Anterior cingulate cortex (tissue), 58 donors: ENCODE results near the gene ADAMTS9.
A peak's percentile ranks its signal among the peaks of the same experiment; 100 is the strongest.

Experiments used
- DNase-seq, 58 donors: peaks; one replicate each; lab custom pipeline; 2025; lab: John Stamatoyannopoulos, UW

ADAMTS9 gene

DNA sequence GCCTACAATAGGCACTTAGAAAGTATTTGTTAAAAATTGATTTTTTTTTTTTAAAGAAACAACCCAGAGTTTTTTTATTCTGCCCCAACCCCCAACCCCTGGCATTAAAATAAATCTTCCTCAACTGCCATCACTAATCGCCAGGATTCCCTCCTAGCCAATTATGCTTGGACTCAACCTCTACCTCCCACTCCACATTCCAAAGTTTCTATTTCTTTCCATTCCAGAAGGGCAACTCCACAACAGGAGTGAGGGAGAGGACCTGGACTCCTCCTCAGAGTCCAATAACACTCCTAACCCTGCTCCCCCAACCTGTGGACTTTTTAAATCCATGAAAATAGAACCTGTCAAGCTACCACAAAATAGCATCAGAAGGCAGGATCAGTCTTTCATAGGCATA lies 99.4 kb downstream of the ADAMTS9 start:
- DNase-seq, result no peak

DNA sequence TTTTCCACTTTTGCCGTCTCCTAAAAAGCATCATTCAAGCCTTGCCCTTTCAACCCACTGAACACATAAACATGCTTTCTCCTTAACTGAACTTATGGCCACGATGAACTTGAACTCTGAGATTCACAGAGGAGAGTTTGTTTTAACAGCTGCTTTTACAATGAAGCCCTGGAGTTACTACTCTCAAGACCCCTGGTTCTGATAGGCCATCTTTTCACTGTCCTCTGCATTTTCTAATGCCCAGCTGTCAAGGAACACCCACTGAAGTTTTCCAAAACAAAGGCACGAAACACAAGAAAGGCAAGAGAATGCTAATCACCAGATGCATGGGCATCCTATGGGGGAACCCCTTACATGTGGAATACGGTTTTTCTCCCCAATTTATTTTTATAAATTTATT lies 100.8 kb downstream of the ADAMTS9 start:
- no peak for DNase-seq

DNA sequence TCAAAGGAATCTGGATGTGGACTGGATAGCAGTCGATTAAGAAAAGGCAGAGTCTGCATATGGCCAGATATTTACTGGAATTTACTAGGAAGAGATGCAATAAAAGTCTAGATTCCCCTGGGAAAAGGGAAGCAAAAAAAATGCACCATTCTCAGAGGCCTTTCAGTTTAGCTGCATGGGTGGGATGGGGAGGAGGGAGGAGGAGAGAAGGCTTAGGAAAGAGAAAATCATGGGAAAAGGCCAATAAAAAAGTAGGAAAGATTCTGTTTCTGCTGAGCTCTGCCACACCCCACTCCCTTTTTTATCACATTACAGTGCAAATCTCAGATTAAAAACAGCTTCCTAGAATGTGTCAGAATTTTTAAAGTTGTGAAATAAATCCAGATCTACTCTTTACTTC lies 103.6 kb downstream of the ADAMTS9 start:
- DNase-seq, result peak in 1 of 58 donors; percentile 2

DNA sequence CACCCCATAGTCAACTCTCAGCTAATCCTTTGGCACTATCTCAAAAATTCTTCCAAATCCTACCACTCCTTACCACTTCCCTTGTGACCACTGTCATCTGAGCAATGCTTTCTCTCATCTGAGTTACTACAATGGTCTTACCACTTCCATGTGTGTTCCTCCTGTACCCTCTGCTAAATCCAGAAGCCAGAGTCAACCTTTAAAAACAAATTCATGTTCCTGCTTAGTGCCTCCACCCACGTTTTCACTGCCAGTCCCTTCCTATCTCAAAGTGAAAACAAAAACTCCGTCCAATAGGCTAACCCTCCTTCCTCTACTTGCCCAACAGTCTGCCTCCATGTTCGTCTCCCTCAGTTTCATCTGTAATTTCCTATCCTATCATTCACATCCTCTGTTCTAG lies 109.0 kb downstream of the ADAMTS9 start:
- no peak for DNase-seq

DNA sequence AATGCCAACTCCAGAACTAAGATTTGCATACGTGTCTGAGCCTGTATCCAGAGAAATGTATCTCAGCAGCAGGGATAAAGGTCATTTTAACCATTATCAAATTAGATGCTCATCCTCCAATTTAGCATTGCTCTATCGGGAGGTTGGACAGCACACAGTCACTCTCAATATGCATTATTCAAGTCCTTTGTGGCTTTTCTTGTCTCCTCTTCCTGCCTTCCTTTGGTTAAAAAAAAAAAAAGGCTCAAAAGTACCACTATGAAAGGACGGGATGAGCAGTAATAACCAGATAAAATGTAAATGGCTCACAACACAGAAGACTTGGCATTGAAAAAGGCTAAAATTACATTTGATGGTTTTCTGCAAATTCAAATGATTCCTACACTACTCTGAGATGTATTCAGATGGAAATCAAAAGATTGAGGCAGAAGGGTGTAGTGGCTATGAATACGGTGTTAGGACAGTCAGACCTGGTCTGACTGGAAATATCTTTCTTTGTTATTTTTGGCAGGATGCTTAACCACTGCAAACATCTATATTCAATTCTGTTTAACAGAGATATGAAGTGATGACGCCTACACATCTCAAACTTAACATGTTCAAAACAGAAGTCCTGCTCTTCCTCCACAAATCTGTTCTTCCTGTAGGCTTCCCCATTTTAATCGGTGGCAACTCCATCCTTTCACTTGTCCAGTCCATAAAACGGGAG lies 109.6 kb downstream of the ADAMTS9 start:
- DNase-seq, result no peak

DNA sequence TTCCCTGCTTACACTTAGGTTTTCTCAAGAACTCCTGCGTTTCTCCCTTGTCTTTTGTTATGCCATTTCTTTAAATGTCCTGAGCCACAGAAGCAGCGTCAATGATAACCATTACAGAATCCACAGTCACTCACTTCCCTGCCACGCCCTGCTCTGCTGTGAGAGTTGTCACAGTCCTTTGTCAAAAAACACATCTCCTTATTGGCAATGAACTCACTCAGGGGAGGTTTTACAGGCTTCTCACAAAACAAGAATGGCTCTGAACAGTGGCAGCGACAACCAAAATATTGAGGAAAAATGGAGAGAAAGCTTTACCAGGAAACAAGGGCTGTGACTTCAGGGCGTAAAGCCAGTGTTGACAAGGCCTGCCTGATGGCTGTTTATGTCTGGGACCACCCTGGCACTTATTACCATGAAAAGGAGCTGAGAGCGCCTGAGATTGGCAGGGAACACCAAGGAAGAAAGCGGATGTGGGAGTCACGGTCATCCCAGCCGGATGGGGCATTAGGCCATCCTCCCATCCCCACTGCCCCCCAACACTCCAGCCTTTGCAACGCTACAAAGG lies 111.5 kb downstream of the ADAMTS9 start:
- DNase-seq, result no peak

DNA sequence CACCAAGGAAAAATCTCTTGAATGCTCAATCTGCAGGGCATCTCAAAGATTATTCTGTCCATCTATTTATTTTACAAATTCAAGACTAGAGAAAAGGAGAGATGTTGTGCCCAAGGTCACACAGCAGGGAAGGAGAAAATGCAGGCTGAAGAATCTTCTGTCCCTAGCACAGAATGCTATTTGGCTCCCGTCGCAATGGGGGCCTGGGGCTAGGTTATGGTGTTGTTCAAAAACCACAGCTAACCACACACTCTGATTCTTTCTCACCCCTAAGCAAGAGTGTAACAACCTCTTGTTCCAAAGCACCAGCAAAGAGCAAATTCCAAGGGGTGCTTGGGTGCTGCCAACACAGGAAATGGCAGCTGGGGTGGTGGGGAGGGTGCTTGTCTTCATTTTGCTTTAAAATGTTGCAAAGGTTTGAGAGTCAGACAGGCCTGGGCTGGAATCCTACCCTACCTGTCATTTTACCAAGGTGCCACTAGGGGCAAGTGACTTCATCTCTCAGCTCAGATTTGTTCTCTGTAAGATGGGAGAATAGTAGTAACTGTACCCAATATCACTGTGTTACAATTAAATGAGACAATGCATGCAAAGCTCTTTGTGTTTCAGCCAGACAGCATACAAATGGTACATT lies 112.5 kb downstream of the ADAMTS9 start:
- DNase-seq, result no peak

DNA sequence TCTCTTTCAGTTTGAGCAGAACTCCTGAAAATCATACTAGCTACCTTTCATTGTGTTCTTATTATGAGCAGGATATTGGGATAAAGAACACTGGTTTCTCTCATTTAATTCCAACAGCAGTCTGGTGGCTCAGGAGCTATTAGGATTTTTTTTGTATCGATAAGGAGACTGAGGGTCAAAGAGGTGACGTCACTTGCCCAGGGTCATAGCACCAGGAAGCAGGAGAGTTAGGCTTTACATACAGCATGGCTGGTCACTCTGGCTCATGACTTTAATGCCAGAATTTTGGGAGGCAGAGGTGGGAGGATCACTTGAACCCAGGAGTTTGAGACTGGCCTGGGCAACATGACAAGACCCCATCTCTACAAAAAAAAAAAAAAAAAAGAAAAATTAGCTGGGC lies 113.6 kb downstream of the ADAMTS9 start:
- DNase-seq, result no peak

DNA sequence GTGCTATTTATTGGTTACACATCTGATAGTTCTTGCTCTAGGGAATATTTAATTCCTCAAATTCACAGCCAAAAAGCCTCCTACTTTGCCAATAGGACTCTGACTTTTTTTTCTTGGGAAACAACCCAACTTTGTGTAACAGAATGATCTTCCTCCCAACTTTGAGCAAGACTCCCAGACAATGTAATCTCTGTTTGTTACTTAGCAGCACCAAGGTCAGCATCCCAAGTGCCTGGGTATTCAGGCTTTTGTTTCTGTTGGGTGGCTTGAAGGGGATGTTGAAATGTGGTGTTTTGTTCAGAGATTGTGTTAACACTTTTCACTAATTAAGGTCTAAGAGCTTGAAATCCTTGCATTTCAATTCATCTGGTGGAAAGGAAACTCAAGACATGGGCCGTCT lies 115.8 kb downstream of the ADAMTS9 start:
- peak in 2 of 58 donors; percentile 9 to 11 for DNase-seq

DNA sequence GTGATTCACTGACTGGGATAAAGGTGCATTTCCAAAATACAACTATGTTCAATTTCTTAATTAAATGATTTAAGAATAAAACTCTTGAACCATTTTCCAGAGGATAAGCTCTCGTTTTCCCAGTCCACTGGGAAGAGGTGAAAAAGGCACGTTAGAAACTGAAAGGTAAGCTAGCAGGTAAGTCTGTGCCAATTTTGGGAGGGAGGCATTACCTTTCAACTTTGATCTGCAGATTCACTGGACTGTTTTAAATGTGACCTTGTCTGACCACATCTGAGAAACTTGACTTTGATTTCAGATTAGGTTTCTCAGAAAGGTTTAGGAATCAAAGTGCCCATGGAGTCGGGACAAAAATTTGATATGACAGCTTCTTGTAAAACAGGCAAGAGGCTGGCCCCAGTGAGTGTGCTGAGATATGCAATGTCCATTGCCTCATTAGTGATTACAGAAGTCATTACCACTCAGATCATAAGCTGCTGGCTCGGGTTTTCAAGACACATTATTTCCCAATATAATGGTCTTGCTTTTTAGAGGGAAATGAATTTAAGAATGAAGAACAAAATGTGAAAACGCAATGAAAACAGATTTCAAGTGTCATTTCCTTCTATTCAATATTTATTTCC lies 118.8 kb downstream of the ADAMTS9 start:
- no peak for DNase-seq

DNA sequence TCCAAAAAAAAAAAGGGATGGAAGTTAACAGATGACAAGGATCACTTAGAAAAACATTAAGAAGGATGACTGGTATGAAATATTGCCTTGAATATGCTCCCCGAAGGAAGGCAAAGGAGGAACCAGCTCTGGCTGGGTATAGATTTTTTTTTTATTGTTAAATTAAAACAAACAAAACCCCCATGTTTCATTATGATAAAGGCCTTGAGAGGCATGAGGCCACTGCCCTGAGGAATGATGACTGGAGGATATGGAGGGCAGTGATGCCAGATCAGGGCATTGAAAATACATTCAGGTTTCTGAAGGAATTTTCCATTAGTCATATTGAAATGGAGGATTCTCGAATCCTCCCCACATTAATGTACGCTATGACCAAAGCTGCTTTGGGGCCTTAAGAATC lies 120.9 kb downstream of the ADAMTS9 start:
- no peak for DNase-seq

DNA sequence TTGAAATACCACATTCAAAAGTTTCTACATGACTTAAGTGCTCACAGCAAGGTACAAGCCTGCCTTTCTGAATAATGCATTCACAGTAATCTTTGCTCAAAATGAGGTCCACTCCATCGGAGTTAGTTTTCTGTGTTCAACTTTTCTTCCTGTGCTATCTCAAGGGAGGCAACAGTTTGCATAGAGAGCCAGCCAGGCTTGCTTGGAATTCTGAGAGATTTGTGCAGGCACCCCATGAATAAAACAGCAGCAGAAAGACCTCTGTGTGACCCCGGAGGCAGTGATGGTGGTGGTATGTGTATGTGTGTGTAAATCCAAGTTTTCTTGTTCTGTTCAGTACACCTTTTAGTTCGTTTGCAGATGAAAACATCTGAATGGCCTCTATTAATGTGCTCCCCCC lies 124.0 kb downstream of the ADAMTS9 start:
- DNase-seq, result no peak

DNA sequence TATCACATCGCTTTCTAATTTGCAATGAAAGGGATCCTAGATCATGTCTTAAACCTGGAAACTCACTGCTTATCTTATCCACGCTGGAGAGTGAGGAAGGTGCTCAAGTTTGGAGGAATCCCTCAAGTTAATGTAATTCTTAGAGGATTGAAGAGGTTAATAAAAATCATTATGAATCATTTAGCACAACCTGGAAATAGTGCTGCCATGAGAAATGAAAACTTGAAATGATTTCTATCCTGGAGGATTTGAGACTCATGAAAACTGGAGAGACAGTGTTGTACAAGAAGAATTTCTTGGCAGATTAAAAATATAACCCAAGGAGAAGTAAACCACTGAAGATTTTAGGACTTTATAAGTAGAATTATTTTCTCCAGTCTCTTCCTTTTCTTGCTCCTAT lies 125.9 kb downstream of the ADAMTS9 start:
- no peak for DNase-seq

DNA sequence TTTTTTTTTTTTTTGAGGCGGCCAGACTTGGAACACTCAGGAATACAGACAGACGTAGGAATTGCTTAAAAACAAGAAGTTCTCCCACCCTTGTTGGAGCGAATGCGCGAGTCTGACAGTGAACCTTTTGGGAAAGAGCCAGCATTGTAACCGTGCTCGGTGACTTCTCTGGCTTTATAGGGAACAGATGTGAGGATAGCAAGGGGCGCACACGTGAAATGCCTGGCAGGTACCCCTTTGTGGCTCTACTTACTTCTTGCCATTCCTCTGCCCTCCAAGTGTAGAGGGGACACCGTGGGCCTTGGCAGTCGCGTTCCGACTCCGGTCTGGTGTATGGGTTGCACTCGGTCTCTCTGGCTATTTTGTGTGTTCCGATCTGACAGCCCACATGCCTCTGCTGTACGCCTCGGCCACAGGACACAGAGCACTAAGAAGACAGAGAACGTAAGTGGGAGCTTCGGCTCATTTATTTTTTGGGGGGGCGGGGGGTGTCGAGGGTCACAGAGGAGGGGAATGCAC lies 126.4 kb downstream of the ADAMTS9 start:
- no peak for DNase-seq

DNA sequence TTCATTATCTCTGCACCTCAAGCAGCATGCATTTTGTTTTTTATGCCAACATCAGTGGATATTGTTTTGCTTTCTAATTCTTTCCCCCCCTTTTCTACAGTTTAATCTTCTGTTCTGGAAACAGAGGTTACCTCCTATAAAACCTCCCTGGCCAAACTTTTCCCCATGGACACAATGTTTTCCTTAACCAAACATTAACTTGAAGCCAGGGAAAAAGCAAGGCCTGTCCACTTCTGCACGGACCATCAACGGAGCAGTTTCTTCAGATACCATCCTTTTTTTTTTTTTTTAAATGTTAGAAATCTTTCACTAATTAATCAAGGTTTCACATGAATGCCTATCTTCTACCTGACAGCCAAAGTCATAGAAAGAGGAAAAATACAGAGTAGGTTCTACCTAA lies 127.0 kb downstream of the ADAMTS9 start:
- no peak for DNase-seq

DNA sequence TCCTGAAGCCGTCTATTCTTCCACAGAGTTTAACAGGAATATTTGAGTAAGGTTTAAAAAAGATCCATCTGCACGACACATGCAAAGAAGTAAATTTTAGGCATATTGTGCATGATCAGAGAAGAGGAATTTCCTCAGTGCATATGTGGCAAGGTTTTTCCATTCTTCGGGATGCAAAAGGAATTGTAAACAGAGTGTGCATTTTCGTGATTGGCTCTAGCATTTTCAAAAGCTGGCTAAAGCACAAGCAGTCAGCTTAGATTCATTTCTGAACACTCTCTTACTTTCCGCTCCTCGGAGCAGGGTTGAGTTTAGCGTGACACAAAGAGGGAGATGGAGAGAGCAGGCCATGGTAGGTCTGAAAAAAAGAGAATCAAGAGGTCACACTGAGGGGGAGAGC lies 128.2 kb downstream of the ADAMTS9 start:
- no peak for DNase-seq

DNA sequence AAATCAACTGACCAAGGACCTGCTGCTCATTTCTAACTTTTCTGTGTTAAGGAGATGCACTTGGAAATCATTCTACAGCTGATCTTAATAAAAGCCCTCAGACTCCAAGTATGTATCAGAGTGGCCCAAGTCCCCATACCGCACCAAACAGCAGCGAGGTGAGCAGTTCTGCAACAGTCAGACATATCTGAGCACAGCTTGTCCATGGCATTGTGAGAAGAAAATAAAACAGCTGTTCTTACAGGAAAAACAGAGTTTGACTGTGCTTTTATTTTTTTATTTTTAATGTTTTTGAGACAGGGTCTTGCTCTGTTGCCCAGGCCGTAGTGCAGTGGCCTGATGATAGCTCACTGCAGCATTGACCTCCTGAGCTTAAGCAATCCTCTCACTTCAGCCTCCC lies 131.8 kb downstream of the ADAMTS9 start:
- DNase-seq, result no peak

DNA sequence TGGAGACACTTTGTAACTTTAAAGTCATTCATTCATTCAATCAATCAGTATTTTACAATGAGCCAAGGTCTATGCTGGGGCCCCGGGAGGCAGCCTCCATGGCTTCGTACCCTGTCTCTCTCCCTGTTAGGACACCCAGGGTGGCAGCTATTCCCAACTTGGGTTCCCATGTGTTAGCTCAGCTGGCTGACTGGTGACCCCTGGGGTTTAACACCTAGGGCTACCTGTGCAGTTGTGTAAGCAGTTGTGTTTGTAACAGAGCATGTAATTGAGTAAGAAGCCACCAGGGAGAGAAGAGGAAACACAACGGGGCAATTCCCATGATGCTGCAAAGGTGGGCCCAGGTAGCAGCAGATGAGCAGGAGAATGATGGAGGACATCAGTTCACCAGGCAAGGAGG lies 132.4 kb downstream of the ADAMTS9 start:
- no peak for DNase-seq

DNA sequence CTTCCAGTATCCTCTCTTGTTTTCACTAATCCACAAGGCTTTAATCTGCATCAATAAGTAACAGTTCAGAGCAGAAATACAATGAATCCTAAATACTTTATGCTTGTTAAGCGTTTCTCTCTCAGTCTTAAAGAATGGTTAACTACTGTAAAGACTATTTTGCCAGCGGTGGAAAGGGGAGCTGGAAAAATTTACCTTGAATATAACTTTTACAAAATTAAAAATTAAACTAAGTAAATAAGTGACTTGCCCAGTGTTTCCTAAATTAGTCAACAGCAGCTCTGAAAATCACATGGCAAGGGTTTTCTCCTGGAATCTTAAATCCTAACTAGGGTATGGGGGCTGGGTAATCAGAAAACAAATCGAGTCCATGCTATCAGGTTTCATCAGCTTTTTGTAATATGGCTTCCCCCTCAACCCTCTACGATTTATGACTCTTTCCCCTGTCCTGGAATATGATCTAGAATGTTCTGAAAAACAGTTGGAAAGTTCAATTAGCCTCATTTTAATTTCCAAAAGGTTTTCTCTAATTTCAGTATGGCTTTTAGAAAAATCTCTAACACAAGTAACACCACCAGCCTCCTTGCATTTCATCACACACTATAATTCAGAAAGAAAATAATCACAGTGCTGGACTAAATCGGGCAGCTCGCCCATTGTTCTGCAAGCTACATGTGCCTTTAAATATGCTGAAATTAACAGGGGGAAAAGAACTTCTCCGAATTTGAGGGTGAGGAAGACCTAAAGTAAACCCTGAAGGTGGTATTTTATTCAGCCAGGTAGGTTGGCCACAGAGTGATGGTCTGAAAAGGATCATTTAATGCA lies 133.5 kb downstream of the ADAMTS9 start:
- DNase-seq, result no peak

DNA sequence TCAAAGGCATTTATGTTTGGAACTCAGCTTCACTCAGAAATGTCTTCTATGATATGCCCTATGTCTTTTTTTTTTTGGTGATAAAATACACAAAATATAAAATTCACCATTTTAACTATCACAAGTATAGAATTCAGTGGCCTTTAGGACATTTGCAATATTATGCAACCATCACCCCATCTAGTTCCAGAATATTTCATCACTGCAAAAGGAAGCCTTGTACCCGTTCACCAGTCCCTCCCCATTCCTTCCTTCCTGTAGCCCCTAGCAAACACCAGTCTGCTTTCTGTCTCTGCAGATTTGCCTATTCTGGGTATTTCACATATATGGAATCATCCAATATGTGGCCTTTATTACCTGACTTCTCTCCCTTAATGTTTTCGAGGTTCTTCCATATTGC lies 134.8 kb downstream of the ADAMTS9 start:
- no peak for DNase-seq

DNA sequence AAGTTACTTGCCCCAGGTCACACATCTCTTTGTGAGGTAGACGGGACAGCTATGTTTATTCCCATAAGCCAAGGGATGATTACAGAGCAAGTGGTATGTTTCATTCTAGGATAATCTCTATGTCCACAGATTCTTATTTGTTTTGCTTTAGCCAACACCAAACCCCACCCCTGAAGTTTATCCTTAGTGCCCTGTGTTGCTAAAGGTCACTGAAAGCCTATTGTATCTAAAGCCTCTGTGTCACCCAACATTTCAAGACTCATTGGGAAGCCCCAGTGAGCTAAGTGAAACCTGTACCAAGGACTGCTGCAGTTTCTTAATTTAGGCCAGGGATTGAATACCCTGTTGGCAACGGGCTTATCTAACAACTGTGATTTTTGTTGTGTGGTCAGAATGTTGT lies 135.6 kb downstream of the ADAMTS9 start:
- no peak for DNase-seq
